Testis (tissue), 3 donors: ENCODE results near the gene STBD1. TPM values are rescaled to one million over a fixed set of nuclear protein-coding genes. Genes with fewer than 3 reads are reported as not detected.

Experiments used
- DNase-seq: peaks from one replicate; pipeline ENCODE4 v3.0.0-alpha.2; 2019
- H3K27ac ChIP-seq, 2 donors: fragments of 200-600 bp; sonication (generic); one replicate each; pipeline ENCODE4 v1.5.1; 2019
- H3K27me3 ChIP-seq: fragments of 200-600 bp; sonication (generic); one replicate; pipeline ENCODE4 v1.5.1; 2019
- H3K36me3 ChIP-seq: fragments of 200-600 bp; sonication (generic); one replicate; pipeline ENCODE4 v1.5.1; 2017; ENCODE audit warnings: low read depth; ENCODE audit errors: missing control alignments
- H3K4me1 ChIP-seq: fragments of 200-600 bp; sonication (generic); one replicate; pipeline ENCODE4 v1.5.1; 2019
- H3K4me3 ChIP-seq, 2 donors: fragments of 200-600 bp; sonication (generic); one replicate each; pipeline ENCODE4 v1.5.1; 2017 to 2019
- H3K9me3 ChIP-seq: fragments of 200-600 bp; sonication (generic); one replicate; pipeline ENCODE4 v1.5.1; 2017
- POLR2A ChIP-seq: fragments of 450-650 bp; IDR thresholded peaks from one replicate; pipeline ENCODE4 v1.6.1; 2017; ENCODE audit warnings: antibody characterized with exemption, mild to moderate bottlenecking, moderate library complexity
- WGBS, 2 donors: methylation state at CpG; one replicate each; pipeline ENCODE4 v1.1.5; 2018; 5-methylcytosine and 5-hydroxymethylcytosine counted together
- intact Hi-C: fragments of 100-400 bp; cut with DNase I; formaldehyde crosslinking; loops from one replicate; pipeline ENCODE4 v1.15.1; 2023; ENCODE audit warnings: low total_unique reads
- polyA plus RNA-seq: library from polyadenylated mRNA; stranded (reverse); fragments of 350-450 nt; fragmentation: Illumina TruSeq; extraction: RNeasy Lipid Tissue Mini Kit (QIAGEN cat#74804); gene quantifications from one replicate; pipeline ENCODE4 v1.2.3, GENCODE V29; 2014; ENCODE audit warnings: low read depth, low replicate concordance; ENCODE audit not compliant: insufficient read depth
- total RNA-seq, 2 donors: library from RNA; depleted of rRNA; stranded (reverse); fragments of >200 nt; gene quantifications; one replicate each; pipeline ENCODE4 v1.2.3, GENCODE V29; 2016
- TF ChIP-seq, protein P1 (sequence below), 3 experiments: fragments of 450-650 bp in 2 of 3; fragments of 200-600 bp in 1 of 3; sonication (generic) in 1 of 3; IDR thresholded peaks; one replicate each; pipeline ENCODE4 v1.5.1; 2016 to 2019; ENCODE audit warnings: antibody characterized with exemption in 3 of 3, mild to moderate bottlenecking in 2 of 3, moderate library complexity in 1 of 3

The STBD1 gene
- total and polyA plus RNA-seq, 3 donors from 2014 or later: 2.5 to 5.3 (median 4.6) TPM

- no peak for DNase-seq
- 72 to 77% methylated on average over 2 of the region's 2 CpGs for WGBS, 2 donors
Measured at GRCh38 chr4:76339364-76339763, 32.8 kb downstream of the STBD1 start.

GRCh38 chr4:76341063-76341462, 34.5 kb downstream of the STBD1 start:
- TF ChIP-seq POLR2A: no peak
- TF ChIP-seq, protein P1, sequence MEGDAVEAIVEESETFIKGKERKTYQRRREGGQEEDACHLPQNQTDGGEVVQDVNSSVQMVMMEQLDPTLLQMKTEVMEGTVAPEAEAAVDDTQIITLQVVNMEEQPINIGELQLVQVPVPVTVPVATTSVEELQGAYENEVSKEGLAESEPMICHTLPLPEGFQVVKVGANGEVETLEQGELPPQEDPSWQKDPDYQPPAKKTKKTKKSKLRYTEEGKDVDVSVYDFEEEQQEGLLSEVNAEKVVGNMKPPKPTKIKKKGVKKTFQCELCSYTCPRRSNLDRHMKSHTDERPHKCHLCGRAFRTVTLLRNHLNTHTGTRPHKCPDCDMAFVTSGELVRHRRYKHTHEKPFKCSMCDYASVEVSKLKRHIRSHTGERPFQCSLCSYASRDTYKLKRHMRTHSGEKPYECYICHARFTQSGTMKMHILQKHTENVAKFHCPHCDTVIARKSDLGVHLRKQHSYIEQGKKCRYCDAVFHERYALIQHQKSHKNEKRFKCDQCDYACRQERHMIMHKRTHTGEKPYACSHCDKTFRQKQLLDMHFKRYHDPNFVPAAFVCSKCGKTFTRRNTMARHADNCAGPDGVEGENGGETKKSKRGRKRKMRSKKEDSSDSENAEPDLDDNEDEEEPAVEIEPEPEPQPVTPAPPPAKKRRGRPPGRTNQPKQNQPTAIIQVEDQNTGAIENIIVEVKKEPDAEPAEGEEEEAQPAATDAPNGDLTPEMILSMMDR (IDR thresholded peaks at IDR 0.05): no peak
- no peak for DNase-seq
- Histone ChIP-seq H3K36me3 (no peaks in the 10 kb centered on the region), H3K9me3 (no peaks in the 10 kb centered on the region), H3K4me1 (no peaks in the 10 kb centered on the region), H3K4me3 (no peak overlapping the region), H3K27me3 (no peaks in the 10 kb centered on the region), H3K27ac (no peak overlapping the region)
- intact Hi-C loops: no loop called here

More at GRCh38 chr4:76339364-76339763, 32.8 kb downstream of the STBD1 start:
- Histone ChIP-seq H3K4me1 (no peaks in the 10 kb centered on the region), H3K27ac (no peak overlapping the region), H3K4me3 (no peak overlapping the region), H3K27me3 (no peaks in the 10 kb centered on the region), H3K9me3 (no peaks in the 10 kb centered on the region), H3K36me3 (no peaks in the 10 kb centered on the region)
- intact Hi-C loops: no loop called here
- TF ChIP-seq, protein P1 (IDR thresholded peaks at IDR 0.05): no peak
- TF ChIP-seq POLR2A: no peak

DNA sequence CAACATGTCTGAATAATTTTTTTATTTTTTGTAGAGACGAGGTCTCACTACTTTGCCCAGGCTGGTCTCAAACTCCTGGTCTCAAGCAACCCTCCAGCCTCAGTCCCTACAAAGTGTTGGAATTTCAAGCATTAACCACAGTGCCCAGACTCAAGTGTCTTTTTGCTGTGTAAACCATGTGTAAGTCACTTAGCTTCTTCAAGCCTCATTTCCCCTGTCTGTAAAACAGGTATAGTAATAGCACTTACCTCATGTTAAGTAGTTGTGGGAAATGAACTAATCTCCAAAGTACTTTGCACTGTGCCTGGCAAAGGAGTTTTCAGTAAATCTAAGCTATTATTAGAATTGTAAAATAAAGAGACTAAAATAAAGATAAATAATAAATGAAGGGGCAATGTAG, 35.7 kb downstream of the STBD1 start:
- H3K27ac ChIP-seq: no peak overlapping the region
- no peak for DNase-seq
- H3K4me1 ChIP-seq: no peaks in the 10 kb centered on the region
- no peak overlapping the region for H3K4me3 ChIP-seq
- 86 to 95% methylated on average over 1 of the region's 1 CpG for WGBS, 2 donors
- intact Hi-C loops: no loop called here
- H3K36me3 ChIP-seq: no peaks in the 10 kb centered on the region
- H3K27me3 ChIP-seq: no peaks in the 10 kb centered on the region
- no peaks in the 10 kb centered on the region for H3K9me3 ChIP-seq
- no peak for TF ChIP-seq POLR2A
- TF ChIP-seq, protein P1 (IDR thresholded peaks at IDR 0.05): no peak

GRCh38 chr4:76342803-76343202, 36.3 kb downstream of the STBD1 start:
- no peak for TF ChIP-seq POLR2A
- TF ChIP-seq, protein P1 (IDR thresholded peaks at IDR 0.05): no peak
- H3K9me3 ChIP-seq: no peaks in the 10 kb centered on the region
- H3K4me3 ChIP-seq: no peak overlapping the region
- no peaks in the 10 kb centered on the region for H3K36me3 ChIP-seq
- DNase-seq: no peak
- intact Hi-C loops: no loop called here
- no peak overlapping the region for H3K27ac ChIP-seq
- H3K27me3 ChIP-seq: no peaks in the 10 kb centered on the region
- 80 to 83% methylated on average over 2 of the region's 2 CpGs for WGBS, 2 donors
- no peaks in the 10 kb centered on the region for H3K4me1 ChIP-seq
